Prostate gland (tissue), 2 donors: ENCODE data around the gene ZMAT2.

ENCODE experiments used
- CTCF ChIP-seq, 4 experiments: fragments of 200-600 bp in 2 of 4; fragments of 450-650 bp in 2 of 4; sonication (generic) in 2 of 4; IDR thresholded peaks; 1 replicate in 3 of 4; 2 replicates in 1 of 4; pipeline ENCODE4 v1.5.1; 2016 to 2019; ENCODE audit warnings: antibody characterized with exemption in 4 of 4, mild to moderate bottlenecking in 2 of 4, moderate library complexity in 2 of 4
- POLR2A ChIP-seq: fragments of 450-650 bp; IDR thresholded peaks from one replicate; pipeline ENCODE4 v1.6.1; 2016; ENCODE audit warnings: antibody characterized with exemption, mild to moderate bottlenecking

GRCh38 chr5:140673187-140673976 lies 26.9 kb upstream of the ZMAT2 start, which contains the start of gene DND1:
- TF ChIP-seq POLR2A (no peak), CTCF (IDR thresholded peaks at IDR 0.05) (no peak)
